K562 (cell line): Measurements from ENCODE around the gene DNASE2B.

ENCODE experiments used
- ZBTB26 ChIP-seq: fragments of 450-650 bp; formaldehyde crosslinking; IDR thresholded peaks from 2 replicates; pipeline ENCODE4 v1.4.0; 2022; ENCODE audit warnings: missing genetic modification characterization
- ZNF224 ChIP-seq: sonication (generic); formaldehyde crosslinking; IDR thresholded peaks from 2 replicates; pipeline ENCODE4 v1.8.0; 2022; ENCODE audit warnings: mild to moderate bottlenecking, missing genetic modification reagents

- no peak for TF ChIP-seq ZNF224 (CRISPR knock-in tag)
- no peak for TF ChIP-seq ZBTB26
Observed at GRCh38 chr1:84407958-84408422, 9.7 kb downstream of the DNASE2B start.
